PC-9 (cell line): ENCODE data around the gene PTPRD.

Experiments
- CTCF ChIP-seq: fragments of 200-600 bp; sonication (generic); conservative IDR thresholded peaks from 2 replicates; pipeline ENCODE4 v1.6.1; 2017; ENCODE audit warnings: mixed run types, antibody characterized with exemption, mild to moderate bottlenecking, moderate library complexity
- EZH2 ChIP-seq: fragments of 200-600 bp; sonication (generic); IDR thresholded peaks from 2 replicates; pipeline ENCODE4 v1.8.0; 2017; ENCODE audit warnings: antibody characterized with exemption, low read depth

- no peak for TF ChIP-seq CTCF
- TF ChIP-seq EZH2: no peak
Observed at GRCh38 chr9:8437876-8438275, 2174.9 kb downstream of the PTPRD start.
